Measurements from ENCODE around the gene RASAL3.

GRCh38 chr19:15436012-15436825 lies 28.1 kb downstream of the RASAL3 start:
- TF ChIP-seq CTCF (IDR thresholded peaks at IDR 0.05) = no peak
- TF ChIP-seq POLR2A (IDR thresholded peaks at IDR 0.05) = no peak

Measured in heart left ventricle (tissue), 13 donors.